H1 (cell line): ENCODE data around the gene TRIM41. TPM values are rescaled to one million over a fixed set of nuclear protein-coding genes. Genes with fewer than 3 reads are reported as not detected.
"Not testable (repeated sequence)": the region's sequence is repeated elsewhere in the genome, so short reads cannot be mapped to it uniquely, and the experiment has no call there.

ENCODE experiments used
- CTCF ChIA-PET: fragments of 300-600 bp; sonication (Branson Sonifier 250); formaldehyde crosslinking; loops from one replicate; lab custom pipeline; 2021; ENCODE audit not compliant: partially characterized antibody; lab: Charles Lee
- POLR2A ChIA-PET: fragments of 300-600 bp; sonication (Branson Sonifier 250); formaldehyde crosslinking; loops from one replicate; lab custom pipeline; 2021; ENCODE audit warnings: inconsistent platforms; ENCODE audit not compliant: partially characterized antibody; lab: Charles Lee
- DNase-seq, 2 experiments: peaks; one replicate each; pipeline versions ENCODE4 v3.0.0 to v3.0.0-alpha.2; 2010 to 2022; ENCODE audit warnings: low spot score in 2 of 2, low read depth in 1 of 2, mixed read lengths in 1 of 2
- FAIRE-seq: peaks from 2 replicates; lab custom pipeline; 2011; peaks lifted over from hg19 to GRCh38; lab: Jason Lieb, UNC
- H2AFZ ChIP-seq: 2 replicates; pipeline ENCODE4 v1.8.1; 2012; ENCODE audit warnings: low read length, inconsistent platforms
- H2AK5ac ChIP-seq: 2 replicates; pipeline ENCODE4 v1.6.1; 2013; ENCODE audit warnings: low read depth, low read length
- H2BK120ac ChIP-seq: replicated peaks from 2 replicates; pipeline ENCODE3; 2013; ENCODE audit warnings: low read depth, low read length, inconsistent platforms
- H2BK12ac ChIP-seq: 2 replicates; pipeline ENCODE4 v1.6.1; 2013; ENCODE audit warnings: low read depth, low read length
- H2BK15ac ChIP-seq: 2 replicates; pipeline ENCODE4 v1.6.1; 2013; ENCODE audit warnings: low read length
- H2BK20ac ChIP-seq: 2 replicates; pipeline ENCODE4 v1.6.1; 2013; ENCODE audit warnings: low read length
- H2BK5ac ChIP-seq: 2 replicates; pipeline ENCODE4 v1.6.1; 2013; ENCODE audit warnings: low read depth, low read length
- H3K14ac ChIP-seq: 2 replicates; pipeline ENCODE4 v1.6.1; 2013; ENCODE audit warnings: inconsistent platforms; ENCODE audit not compliant: insufficient read length
- H3K18ac ChIP-seq: 2 replicates; pipeline ENCODE4 v1.6.1; 2013; ENCODE audit warnings: low read length; ENCODE audit errors: extremely low read depth
- H3K23ac ChIP-seq: 2 replicates; pipeline ENCODE4 v1.6.1; 2013; ENCODE audit warnings: inconsistent platforms; ENCODE audit not compliant: insufficient read length
- H3K23me2 ChIP-seq: 2 replicates; pipeline ENCODE4 v1.6.1; 2013; ENCODE audit warnings: low read depth, low read length
- H3K27ac ChIP-seq: 2 replicates; pipeline ENCODE4 v1.6.1; 2011; ENCODE audit warnings: low read depth, low read length, inconsistent platforms
- H3K27me3 ChIP-seq, 4 experiments: replicated peaks in 1 of 4; 1 replicate in 1 of 4; 2 replicates in 3 of 4; pipeline versions ENCODE4 v1.6.1 to v1.8.1; 2011 to 2013; ENCODE audit warnings: low read length in 3 of 4, mild to moderate bottlenecking in 3 of 4, inconsistent platforms in 2 of 4, mixed read lengths in 2 of 4, moderate library complexity in 1 of 4; ENCODE audit not compliant: control insufficient read depth in 3 of 4, insufficient read depth in 3 of 4; ENCODE audit errors: extremely low read depth in 1 of 4
- H3K36me3 ChIP-seq, 4 experiments: 2 replicates each; pipeline versions ENCODE4 v1.6.1 to v1.8.1; 2011 to 2013; ENCODE audit warnings: mild to moderate bottlenecking in 4 of 4, low read length in 3 of 4, moderate library complexity in 2 of 4, control low read depth in 1 of 4, inconsistent platforms in 1 of 4; ENCODE audit not compliant: insufficient read depth in 4 of 4, control insufficient read depth in 2 of 4
- H3K4ac ChIP-seq: replicated peaks from 2 replicates; pipeline ENCODE3; 2013; ENCODE audit warnings: low read length, low read depth, mixed read lengths, inconsistent platforms; ENCODE audit not compliant: insufficient read length
- H3K4me1 ChIP-seq, 4 experiments: replicated peaks in 1 of 4; 1 replicate in 1 of 4; 2 replicates in 3 of 4; pipeline versions ENCODE4 v1.6.1 to v1.8.1; 2011 to 2013; ENCODE audit warnings: low read length in 3 of 4, inconsistent platforms in 2 of 4, mixed read lengths in 1 of 4; ENCODE audit not compliant: insufficient read depth in 4 of 4, control insufficient read depth in 3 of 4
- H3K4me2 ChIP-seq, 2 experiments: 2 replicates each; pipeline versions ENCODE4 v1.6.1 to v1.8.1; 2011 to 2013; ENCODE audit warnings: low read depth in 2 of 2, low read length in 2 of 2, control low read depth in 1 of 2, inconsistent platforms in 1 of 2, mild to moderate bottlenecking in 1 of 2; ENCODE audit not compliant: insufficient read depth in 1 of 2
- H3K4me3 ChIP-seq, 4 experiments: fragments of 200-600, 300-600 bp in 1 of 4; sonication (generic), shearing (Covaris generic), sonication (Bioruptor Twin) in 1 of 4; 2 replicates each; pipeline versions ENCODE4 v1.5.1 to v1.8.1; 2011 to 2016; ENCODE audit warnings: low read length in 4 of 4, low read depth in 3 of 4, control low read depth in 2 of 4, inconsistent platforms in 2 of 4, mild to moderate bottlenecking in 2 of 4, mixed read lengths in 1 of 4, moderate library complexity in 1 of 4; ENCODE audit not compliant: insufficient read depth in 2 of 4; ENCODE audit errors: extremely low read depth in 1 of 4
- H3K56ac ChIP-seq: replicated peaks from 2 replicates; pipeline ENCODE3; 2013; ENCODE audit warnings: low read depth, mild to moderate bottlenecking, mixed read lengths, low read length, inconsistent platforms; ENCODE audit not compliant: insufficient read length
- H3K79me1 ChIP-seq: 2 replicates; pipeline ENCODE4 v1.6.1; 2013; ENCODE audit warnings: low read depth, low read length, control low read depth
- H3K79me2 ChIP-seq, 2 experiments: 2 replicates each; pipeline versions ENCODE4 v1.6.1 to v1.8.1; 2012 to 2013; ENCODE audit warnings: low read length in 2 of 2, mild to moderate bottlenecking in 2 of 2, inconsistent platforms in 1 of 2; ENCODE audit not compliant: insufficient read depth in 2 of 2, control insufficient read depth in 1 of 2
- H3K9ac ChIP-seq, 4 experiments: replicated peaks in 1 of 4; 1 replicate in 1 of 4; 2 replicates in 3 of 4; pipeline versions ENCODE4 v1.6.1 to v1.8.1; 2011 to 2013; ENCODE audit warnings: low read depth in 3 of 4, low read length in 3 of 4, control low read depth in 2 of 4, mild to moderate bottlenecking in 2 of 4, moderate library complexity in 2 of 4, inconsistent platforms in 1 of 4; ENCODE audit errors: extremely low read depth in 1 of 4
- H3K9me3 ChIP-seq, 2 experiments: 2 replicates each; pipeline versions ENCODE4 v1.6.1 to v1.8.1; 2012 to 2013; ENCODE audit warnings: mild to moderate bottlenecking in 2 of 2, moderate library complexity in 2 of 2, control low read depth in 1 of 2, inconsistent platforms in 1 of 2, low read depth in 1 of 2, low read length in 1 of 2, mixed read lengths in 1 of 2; ENCODE audit not compliant: insufficient read depth in 2 of 2
- H4K20me1 ChIP-seq, 2 experiments: replicated peaks in 1 of 2; 2 replicates each; pipeline versions ENCODE3 to v1.8.1; 2011 to 2013; ENCODE audit warnings: inconsistent platforms in 2 of 2, low read length in 2 of 2, mild to moderate bottlenecking in 1 of 2; ENCODE audit not compliant: insufficient read depth in 2 of 2, control insufficient read depth in 1 of 2
- H4K5ac ChIP-seq: 2 replicates; pipeline ENCODE4 v1.6.1; 2013; ENCODE audit warnings: low read length, low read depth, mixed read lengths, inconsistent platforms; ENCODE audit not compliant: insufficient read length
- H4K8ac ChIP-seq: 2 replicates; pipeline ENCODE4 v1.8.0; 2013; ENCODE audit warnings: mild to moderate bottlenecking, moderate library complexity, low read length, inconsistent platforms; ENCODE audit not compliant: insufficient read depth; ENCODE audit errors: extremely low read depth
- H4K91ac ChIP-seq: replicated peaks from 2 replicates; pipeline ENCODE3; 2013; ENCODE audit warnings: low read length, mixed read lengths, inconsistent platforms; ENCODE audit not compliant: insufficient read length
- WGBS, 2 experiments: shearing (Covaris generic) in 1 of 2; methylation state at CpG; one replicate each; pipeline versions ENCODE4 v1.1.6 to v1.1.7; 2013 to 2015; ENCODE audit warnings: low lambda C conversion rate in 2 of 2, mixed read lengths in 2 of 2, inconsistent platforms in 1 of 2, low coverage in 1 of 2, missing lambda C conversion rate in 1 of 2; ENCODE audit not compliant: insufficient replicate concordance in 2 of 2, insufficient coverage in 1 of 2, insufficient read length in 1 of 2; ENCODE audit errors: extremely low coverage in 1 of 2, missing lambda C conversion rate in 1 of 2; 5-methylcytosine and 5-hydroxymethylcytosine counted together
- microRNA-seq, 2 experiments: library from miRNA; unstranded; fragments of <30 nt; microRNA quantifications; one replicate each; pipeline versions ENCODE4 to v1.2.0, GENCODE V29; 2016 to 2020; ENCODE audit warnings: borderline microRNAs expressed in 2 of 2, borderline number of aligned reads in 2 of 2, borderline replicate concordance in 1 of 2
- polyA plus RNA-seq, 7 experiments: library from polyadenylated mRNA; depleted of rRNA in 3 of 7; stranded (reverse) in 5 of 7; unstranded in 2 of 7; fragments of >200 nt in 5 of 7; fragments of 200-250 nt in 2 of 7; gene quantifications; 1 replicate in 5 of 7; 2 replicates in 1 of 7; 4 replicates in 1 of 7; pipeline versions ENCODE4 v1.2.1 to v1.2.3, GENCODE V29; 2011 to 2013; ENCODE audit warnings: missing spikeins in 2 of 7, mixed read lengths in 2 of 7
- small RNA-seq: library from polyadenylated mRNA; stranded (forward); fragments of <200 nt; extraction: miRNeasy Mini kit (QIAGEN cat#:217004); gene quantifications from one replicate; pipeline ENCODE3, GENCODE V24; 2013; ENCODE audit not compliant: insufficient read depth
- total RNA-seq: library from RNA; stranded (reverse); fragmentation: NEBNext Ultra II Directional; extraction: Animal tissue kit (Norgen Biotek cat#: 25700); gene quantifications from 2 replicates; pipeline ENCODE4 v1.2.1, GENCODE V29; 2021

The TRIM41 gene
- total and polyA plus RNA-seq, 2 of the 8 experiments (the other 6 are each of a cell fraction or from before 2014, with no cell fraction given) = 12.9 to 21.6 TPM

- ChIA-PET POLR2A (interaction anchor here (0.9 to 3.8 kb wide), 4 partner anchors 23 to 47 kb away, joined by 3 to 30 read pairs (median 3); partner anchors contain the start of gene TRIM52), CTCF (interaction anchor here (1.2 kb wide), 1 partner anchor 33 kb away, joined by 3 read pairs; no protein-coding TSS in a partner anchor)
- H2AFZ ChIP-seq, H2BK12ac ChIP-seq, H3K79me1 ChIP-seq, H3K27ac ChIP-seq, H3K27me3 ChIP-seq, H4K8ac ChIP-seq, H3K14ac ChIP-seq, DNase-seq, H3K4me1 ChIP-seq, H2BK20ac ChIP-seq, H2BK5ac ChIP-seq, FAIRE-seq, H3K18ac ChIP-seq, H3K4ac ChIP-seq, H4K5ac ChIP-seq, H3K4me3 ChIP-seq, H2BK15ac ChIP-seq, H2AK5ac ChIP-seq, H3K56ac ChIP-seq, H3K23ac ChIP-seq, H3K4me2 ChIP-seq, H4K91ac ChIP-seq, H2BK120ac ChIP-seq, H3K9ac ChIP-seq, H3K9me3 ChIP-seq: not testable (repeated sequence)
- Histone ChIP-seq H3K36me3 (peaks cover 2 to 19% (median 6%) of the 10 kb centered on the region in 4 experiments; a peak in 7 of 8 replicates), H3K79me2 (peaks cover 0 to 31% of the 10 kb centered on the region in 2 experiments; a peak in 3 of 4 replicates), H4K20me1 (peaks cover 4 to 14% of the 10 kb centered on the region in 2 experiments), H3K23me2 (peaks cover 15% of the 10 kb centered on the region; the same call in 1 of the 2 replicates)
- WGBS, 2 experiments = 69% methylated on average over 5 of the region's 6 CpGs; no CpG with 5 or more reads in 1 of the 2 experiments
These were observed 61.0 kb downstream of the TRIM41 start for GRCh38 chr5:181283841-181284755.

Small RNAs within 50 kb of the gene (microRNA-seq; reads per million reads assigned to microRNA genes)
- gene MIR4638 = 0 reads per million in 2 experiments

Small RNAs within 50 kb of the gene (small RNA-seq; reads per million reads assigned to genes)
- gene MIR4638 = not detected
- gene SNORD95 = not detected
- gene SNORD96A = not detected

Other genes starting within 250 kb of the TRIM41 start
- gene BTNL3, start 234.4 kb upstream of the TRIM41 start, total RNA-seq = not detected in 2 replicates
- not detected in 2 replicates for gene BTNL3, start 234.4 kb upstream of the TRIM41 start, polyA plus RNA-seq (2011; rRNA removed)
- gene BTNL9, start 183.0 kb upstream of the TRIM41 start, total RNA-seq = 0.65 and 0.89 TPM in 2 replicates
- 0.23 and 0.46 TPM in 2 replicates for gene BTNL9, start 183.0 kb upstream of the TRIM41 start, polyA plus RNA-seq (2011; rRNA removed)
- gene OR2V1, start 92.1 kb upstream of the TRIM41 start, total RNA-seq = not detected in 2 replicates
- gene OR2V1, start 92.1 kb upstream of the TRIM41 start, polyA plus RNA-seq (2011; rRNA removed) = not detected in 2 replicates
- gene OR2V2, start 75.7 kb upstream of the TRIM41 start, total RNA-seq = not detected in 2 replicates
- not detected in 2 replicates for gene OR2V2, start 75.7 kb upstream of the TRIM41 start, polyA plus RNA-seq (2011; rRNA removed)
- gene TRIM7, start 18.1 kb upstream of the TRIM41 start, total RNA-seq = 0.44 and 0.47 TPM in 2 replicates
- 0.36 and 0.57 TPM in 2 replicates for gene TRIM7, start 18.1 kb upstream of the TRIM41 start, polyA plus RNA-seq (2011; rRNA removed)
- 2,564 and 2,589 TPM in 2 replicates for gene RACK1, start 20.6 kb downstream of the TRIM41 start, total RNA-seq
- 7,578 and 7,971 TPM in 2 replicates for gene RACK1, start 20.6 kb downstream of the TRIM41 start, polyA plus RNA-seq (2011; rRNA removed)
- gene TRIM52, start 37.9 kb downstream of the TRIM41 start, total RNA-seq = 5.7 and 6.2 TPM in 2 replicates
- gene TRIM52, start 37.9 kb downstream of the TRIM41 start, polyA plus RNA-seq (2011; rRNA removed) = 2.3 and 4.2 TPM in 2 replicates
- not detected in 2 replicates for gene OR4F3, start 144.0 kb downstream of the TRIM41 start, total RNA-seq
- gene OR4F3, start 144.0 kb downstream of the TRIM41 start, polyA plus RNA-seq (2011; rRNA removed) = not detected in 2 replicates